Endodermal cell (in vitro differentiated cells): ENCODE results near the gene ECI2. TPM values are rescaled to one million over a fixed set of nuclear protein-coding genes. Genes with fewer than 3 reads are reported as not detected.

Experiments used
- DNase-seq: peaks from one replicate; pipeline ENCODE4 v3.0.0-alpha.2; 2017
- H3K27ac ChIP-seq: 2 replicates; pipeline ENCODE4 v1.5.1; 2013; ENCODE audit warnings: mild to moderate bottlenecking, low read depth, low read length, moderate library complexity
- H3K27me3 ChIP-seq: 2 replicates; pipeline ENCODE4 v1.6.1; 2013; ENCODE audit warnings: mild to moderate bottlenecking, low read length, moderate library complexity; ENCODE audit not compliant: insufficient read depth, control insufficient read depth, poor library complexity, severe bottlenecking
- H3K36me3 ChIP-seq: 2 replicates; pipeline ENCODE4 v1.7.0; 2013; ENCODE audit warnings: mild to moderate bottlenecking, low read length, moderate library complexity; ENCODE audit not compliant: control insufficient read depth, insufficient read depth
- H3K4me1 ChIP-seq: one replicate; pipeline ENCODE4 v1.7.0; 2013; ENCODE audit warnings: low read length; ENCODE audit not compliant: control insufficient read depth, insufficient read depth
- H3K4me3 ChIP-seq: 2 replicates; pipeline ENCODE4 v1.5.1; 2013; ENCODE audit warnings: mild to moderate bottlenecking, low read length, moderate library complexity
- H3K9ac ChIP-seq: 2 replicates; pipeline ENCODE4 v1.6.1; 2013; ENCODE audit warnings: mild to moderate bottlenecking, low read length, moderate library complexity; ENCODE audit not compliant: poor library complexity, severe bottlenecking; ENCODE audit errors: extremely low read depth
- H3K9me3 ChIP-seq: 2 replicates; pipeline ENCODE4 v1.6.1; 2013; ENCODE audit warnings: mild to moderate bottlenecking, low read length, moderate library complexity; ENCODE audit not compliant: control insufficient read depth
- H3K27ac Mint-ChIP-seq: 2 replicates; pipeline ENCODE4 v1.8.0; 2020; ENCODE audit warnings: mixed read lengths
- H3K27me3 Mint-ChIP-seq: 2 replicates; pipeline ENCODE4 v1.8.0; 2021; ENCODE audit warnings: mild to moderate bottlenecking, mixed read lengths; ENCODE audit not compliant: insufficient read depth
- H3K36me3 Mint-ChIP-seq: 2 replicates; pipeline ENCODE4 v1.8.0; 2020; ENCODE audit warnings: low read depth, mixed read lengths
- H3K4me1 Mint-ChIP-seq: 2 replicates; pipeline ENCODE4 v1.8.0; 2020; ENCODE audit warnings: mixed read lengths
- H3K4me3 Mint-ChIP-seq: 2 replicates; pipeline ENCODE4 v1.8.0; 2020; ENCODE audit warnings: mild to moderate bottlenecking, moderate library complexity, mixed read lengths
- H3K9me3 Mint-ChIP-seq: 2 replicates; pipeline ENCODE4 v1.8.0; 2020; ENCODE audit warnings: mild to moderate bottlenecking, mixed read lengths
- CTCF ChIP-seq: fragments of 200-600 bp; sonication (generic); conservative IDR thresholded peaks from 2 replicates; pipeline ENCODE4 v1.5.0; 2021; ENCODE audit warnings: antibody characterized with exemption, mild to moderate bottlenecking
- WGBS, 2 experiments: methylation state at CpG; one replicate each; pipeline versions ENCODE4 v1.1.5 to v1.1.7; 2013; ENCODE audit warnings: missing lambda C conversion rate in 2 of 2, mixed read lengths in 1 of 2; ENCODE audit not compliant: insufficient coverage in 1 of 2, insufficient read length in 1 of 2; 5-methylcytosine and 5-hydroxymethylcytosine counted together
- total RNA-seq, 2 donors: library from RNA; stranded (reverse); fragmentation: NEBNext Ultra II Directional in 1 of 2; extraction: Animal tissue kit (Norgen Biotek cat#: 25700) in 1 of 2; gene quantifications; 2 replicates in 1 of 2; 3 replicates in 1 of 2; pipeline ENCODE4 v1.2.1, GENCODE V29; 2021

The ECI2 gene
- total RNA-seq, 2 donors from 2014 or later = 40.4 to 58.2 TPM

GRCh38 chr6:4066029-4066755 is 69.2 kb downstream of the ECI2 start:
- no peak overlapping the region for H3K4me3 ChIP-seq
- no peaks in the 10 kb centered on the region for H3K27me3 ChIP-seq
- no peak overlapping the region for H3K9ac ChIP-seq
- no peaks in the 10 kb centered on the region for H3K9me3 ChIP-seq
- Mint-ChIP-seq H3K27ac (no peak overlapping the region), H3K9me3 (no peaks in the 10 kb centered on the region), H3K4me1 (peaks cover 6% of the 10 kb centered on the region), H3K36me3 (peaks cover 37% of the 10 kb centered on the region), H3K4me3 (no peak overlapping the region), H3K27me3 (no peaks in the 10 kb centered on the region)
- no peak for TF ChIP-seq CTCF
- H3K4me1 ChIP-seq = no peaks in the 10 kb centered on the region
- peaks cover 44% of the 10 kb centered on the region for H3K36me3 ChIP-seq
- 95 to 97% methylated on average over 4 to 6 of the region's 7 CpGs for WGBS, 2 experiments
- no peak overlapping the region for H3K27ac ChIP-seq
- no peak for DNase-seq

Other genes with a start within 250 kb of the ECI2 start
- gene FAM217A, start 56.4 kb downstream of the ECI2 start, total RNA-seq = not detected